HG03378 (cell line): Measurements from ENCODE around the gene FLT3LG.

Experiments used
- ATAC-seq: cut with Tn5 transposase; IDR thresholded peaks from one replicate; pipeline ENCODE4 v1.9.1; 2021; ENCODE audit warnings: mild to moderate bottlenecking, moderate library complexity; ENCODE audit not compliant: unreplicated experiment

FLT3LG gene

DNA sequence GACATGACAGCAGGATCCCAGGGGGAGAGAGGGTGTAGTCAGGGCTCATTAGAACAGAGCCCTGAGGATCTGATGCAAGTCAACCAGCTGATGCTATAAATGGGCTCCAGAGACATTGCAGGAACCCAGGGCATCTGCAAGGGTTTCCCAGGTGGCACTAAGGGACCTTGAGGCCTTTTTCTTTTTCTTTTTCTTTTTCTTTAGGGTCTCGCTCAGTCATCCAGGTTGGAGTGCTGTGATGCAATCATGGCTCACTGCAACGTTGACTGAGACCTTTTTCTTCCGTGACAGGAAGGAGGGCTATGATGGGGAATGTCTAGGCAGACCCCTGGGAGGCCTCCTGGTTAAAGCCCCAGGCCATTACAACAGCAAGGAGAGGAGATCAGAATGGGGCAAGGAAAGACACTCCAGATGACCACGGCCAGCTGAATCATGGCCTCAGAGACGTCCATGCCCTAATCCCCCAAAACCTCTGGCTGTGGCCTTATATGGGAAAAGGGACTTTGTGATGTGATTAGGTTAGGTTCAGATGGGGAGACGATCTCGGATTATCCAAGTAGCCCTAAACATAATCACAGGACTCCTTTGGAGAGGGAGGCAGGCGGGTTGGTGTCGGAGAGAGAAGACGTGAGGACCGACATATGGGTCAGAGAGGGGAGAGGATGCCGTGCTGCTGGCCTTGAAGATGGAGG, 33.9 kb downstream of the FLT3LG start:
- ATAC-seq: no peak

- ATAC-seq: no peak
Observed at GRCh38 chr19:49512970-49513745, 39.1 kb downstream of the FLT3LG start.

GRCh38 chr19:49513746-49514118, 39.7 kb downstream of the FLT3LG start:
- ATAC-seq: no peak

- ATAC-seq: no peak
Observed at GRCh38 chr19:49514151-49514550, 40.1 kb downstream of the FLT3LG start.

- ATAC-seq: no peak
Observed at GRCh38 chr19:49515767-49516166, 41.8 kb downstream of the FLT3LG start.

GRCh38 chr19:49518033-49518432, 44.0 kb downstream of the FLT3LG start:
- no peak for ATAC-seq

DNA sequence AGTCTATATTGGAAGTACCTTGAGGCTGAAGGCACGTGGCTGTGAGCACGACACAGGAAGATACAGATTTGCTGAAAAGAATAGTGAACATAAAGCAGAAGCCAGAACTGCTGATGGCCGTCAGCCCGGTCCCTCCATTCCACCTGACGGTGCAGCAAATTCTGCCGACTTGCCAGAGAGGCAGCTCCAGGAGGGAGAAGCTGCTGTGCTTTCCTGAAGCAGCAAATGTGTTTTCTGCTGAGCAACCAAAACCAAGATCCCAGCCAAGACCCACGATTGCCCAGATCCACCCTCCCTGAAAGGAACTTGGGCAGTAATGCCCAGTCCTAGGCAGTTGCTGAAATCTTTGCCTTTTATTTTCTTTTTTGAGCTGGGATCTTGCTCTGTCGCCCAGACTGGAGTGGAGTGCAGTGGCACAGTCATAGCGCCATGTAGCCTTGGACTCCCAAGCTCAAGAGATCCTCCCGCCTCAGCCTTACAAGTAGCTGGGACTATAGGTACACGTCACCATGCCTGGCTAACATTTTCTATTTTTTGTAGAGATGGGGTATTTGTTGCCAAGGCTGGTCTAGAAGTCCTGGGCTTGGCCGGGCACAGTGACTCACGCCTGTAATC, 46.8 kb downstream of the FLT3LG start:
- ATAC-seq: no peak

GRCh38 chr19:49524812-49525455, 50.9 kb downstream of the FLT3LG start:
- ATAC-seq: no peak

DNA sequence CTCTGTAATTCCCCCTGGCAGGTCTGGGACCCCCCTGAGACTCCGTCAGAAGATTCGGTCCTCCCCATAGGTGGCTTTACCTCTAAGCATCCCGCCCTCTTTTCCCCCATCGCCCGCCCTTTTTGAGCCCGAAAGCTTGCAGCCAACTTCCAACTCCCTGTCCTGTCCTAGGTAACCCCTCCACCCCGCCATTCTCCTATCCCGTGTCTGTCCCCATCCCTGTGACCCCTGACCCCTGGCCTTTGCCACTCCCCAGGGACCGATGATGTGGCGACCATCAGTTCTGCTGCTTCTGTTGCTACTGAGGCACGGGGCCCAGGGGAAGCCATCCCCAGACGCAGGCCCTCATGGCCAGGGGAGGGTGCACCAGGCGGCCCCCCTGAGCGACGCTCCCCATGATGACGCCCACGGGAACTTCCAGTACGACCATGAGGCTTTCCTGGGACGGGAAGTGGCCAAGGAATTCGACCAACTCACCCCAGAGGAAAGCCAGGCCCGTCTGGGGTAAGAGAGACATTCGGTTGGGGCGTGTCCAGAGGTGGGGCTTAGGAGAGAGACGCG, 54.3 kb downstream of the FLT3LG start:
- no peak for ATAC-seq

DNA sequence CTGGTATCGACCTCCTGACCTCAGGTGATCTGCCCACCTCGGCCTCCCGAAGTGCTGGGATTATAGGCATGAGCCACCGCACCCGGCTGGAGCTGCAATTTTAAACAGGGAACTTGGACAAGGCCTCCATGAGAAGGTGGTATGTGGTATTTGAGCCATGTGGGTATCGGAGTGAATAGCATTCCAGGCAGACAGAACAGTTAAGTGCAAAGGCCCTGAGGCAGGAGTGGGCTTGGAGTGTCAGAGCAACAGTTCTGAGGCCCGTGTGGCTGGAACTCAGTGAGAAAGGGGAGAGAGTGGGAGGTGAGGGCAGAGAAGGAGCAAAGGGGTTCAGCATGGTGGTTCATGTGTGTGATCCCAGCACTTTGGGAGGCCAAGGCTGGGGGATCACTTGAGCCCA, 56.7 kb downstream of the FLT3LG start:
- no peak for ATAC-seq

GRCh38 chr19:49533551-49534488, 59.8 kb downstream of the FLT3LG start:
- peak; percentile 53 for ATAC-seq

DNA sequence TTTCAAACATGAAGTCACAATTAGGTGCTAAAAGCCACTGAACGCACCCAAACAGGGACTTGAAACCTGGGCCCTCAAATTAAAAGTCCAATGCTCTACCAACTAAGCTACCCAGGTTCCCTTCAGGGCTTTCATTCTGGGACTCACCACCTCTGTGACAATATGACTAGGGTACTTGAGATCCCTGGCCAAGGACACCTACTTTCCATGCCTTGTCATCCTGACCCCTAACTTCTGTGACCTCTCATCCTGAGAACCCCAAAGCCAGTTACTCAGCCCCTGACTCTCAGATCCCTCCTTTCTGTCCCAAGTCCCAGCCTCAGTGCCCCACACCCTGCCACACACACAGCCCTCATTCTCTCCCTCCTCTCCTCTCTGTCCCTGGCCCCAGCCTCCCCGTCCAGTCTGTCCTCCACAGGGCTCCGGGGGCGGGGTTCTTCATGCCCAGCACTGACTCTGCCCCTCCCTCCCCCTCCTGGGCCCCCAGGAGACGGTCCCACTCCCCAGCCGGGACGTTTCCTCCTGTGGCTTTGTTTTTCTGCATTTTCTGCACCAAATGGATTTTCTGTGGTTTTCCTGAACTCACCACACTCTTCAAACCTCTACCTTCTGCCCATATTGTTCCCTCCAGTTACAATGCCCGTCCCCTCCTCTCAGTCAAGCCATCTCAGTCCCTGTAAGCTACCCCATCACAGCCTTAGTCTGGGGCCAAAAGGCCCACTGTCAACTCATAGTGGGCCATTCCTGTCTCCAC, 60.8 kb downstream of the FLT3LG start:
- no peak for ATAC-seq
